NCI-H774 (cell line): Measurements from ENCODE around the gene UCK2.

Source experiments
- DNase-seq: peaks from one replicate; lab custom pipeline; 2025; lab: John Stamatoyannopoulos, UW

UCK2 gene

DNA sequence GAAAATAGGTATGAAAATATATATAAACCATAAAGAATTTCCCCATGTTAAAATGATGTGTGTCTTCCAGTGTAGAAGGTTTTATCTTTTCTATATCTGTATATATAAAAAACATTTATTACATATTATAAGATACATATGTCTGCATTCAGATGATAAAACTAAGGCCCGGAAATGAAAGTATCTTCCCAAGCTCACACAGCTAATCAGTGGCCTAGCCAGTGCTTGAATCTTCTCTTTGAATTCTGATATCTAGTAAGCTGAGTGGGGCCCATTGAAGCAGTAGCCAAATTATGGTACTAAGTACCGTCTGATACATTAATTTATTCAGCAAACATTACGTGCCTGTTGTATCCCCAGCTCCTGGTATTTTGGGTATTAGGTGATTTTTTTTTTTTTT, 28.6 kb downstream of the UCK2 start:
- DNase-seq: no peak

DNA sequence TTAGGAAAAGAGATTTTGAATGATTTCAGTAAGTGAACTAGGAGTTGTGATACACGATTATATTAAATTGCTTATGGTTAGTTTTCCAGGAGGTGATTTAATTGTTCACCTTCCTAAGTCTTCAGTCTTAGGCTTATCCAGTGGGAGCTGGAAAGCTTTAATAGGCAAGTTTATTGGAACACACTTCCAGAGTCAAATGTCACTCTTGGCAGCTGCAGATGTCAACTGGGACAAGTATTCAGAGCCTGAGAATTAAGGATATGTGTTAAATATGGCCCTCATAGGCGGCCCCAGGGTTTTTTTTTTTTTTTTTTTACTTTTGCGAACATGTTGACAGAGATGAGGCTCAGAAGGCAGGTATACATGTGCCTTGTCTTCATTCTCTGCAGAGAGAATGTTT, 29.2 kb downstream of the UCK2 start:
- DNase-seq: no peak

DNA sequence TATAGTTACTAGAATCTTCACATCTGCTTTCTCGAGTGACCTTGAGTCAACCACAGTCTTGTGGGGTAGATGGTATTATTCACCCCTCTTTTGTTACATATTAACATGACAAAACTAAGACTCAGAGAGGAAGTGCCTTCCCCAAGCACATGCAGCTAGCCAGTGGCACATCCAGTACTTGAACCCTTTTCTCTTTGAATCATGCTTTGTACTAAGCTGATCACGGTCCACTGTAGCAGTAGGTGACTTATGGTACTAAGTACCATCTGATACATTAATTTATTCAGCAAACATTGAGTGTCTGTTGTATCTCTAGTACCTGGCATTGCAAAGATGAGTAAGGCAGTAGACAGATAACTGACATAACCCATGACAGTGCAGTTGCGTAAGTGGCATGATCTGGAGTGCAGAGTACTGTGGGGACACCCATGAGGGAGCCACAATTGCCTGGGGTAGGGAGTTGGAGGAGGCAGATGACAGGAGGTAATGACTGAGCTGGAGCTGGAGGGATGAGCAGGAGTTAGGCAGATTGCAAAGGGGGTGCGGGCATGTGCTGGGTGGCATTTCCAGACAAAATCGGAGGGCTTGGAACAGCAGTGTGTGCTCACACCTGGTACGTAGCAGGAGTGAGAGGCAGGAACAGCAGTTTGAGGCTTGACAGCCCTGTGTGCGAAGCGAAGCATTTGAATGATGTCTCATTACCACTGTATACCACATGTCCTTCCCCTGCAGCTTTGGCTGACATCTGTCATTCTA, 29.8 kb downstream of the UCK2 start:
- DNase-seq: no peak

DNA sequence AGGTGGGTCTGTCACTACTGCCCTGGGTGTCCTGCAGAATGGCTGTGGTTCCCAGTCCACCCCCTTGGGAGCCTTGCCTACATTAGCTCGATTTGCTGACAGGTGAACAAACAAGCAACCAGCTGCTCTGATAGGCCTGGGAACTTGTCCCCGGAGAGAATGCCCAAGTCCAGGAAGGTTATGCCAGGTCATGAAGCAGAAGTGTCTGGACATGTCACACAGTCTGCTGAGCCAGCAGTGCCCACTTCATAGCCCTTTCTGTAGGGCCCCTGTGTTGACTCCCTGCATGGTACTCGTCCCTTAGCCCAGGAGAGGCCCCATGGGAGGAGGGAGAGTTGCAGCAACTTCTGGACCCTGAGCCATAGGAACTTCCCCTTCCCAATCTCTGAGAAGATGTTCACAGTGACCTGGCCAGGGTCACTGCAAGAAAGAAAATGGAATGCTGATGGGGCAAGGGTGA, 31.0 kb downstream of the UCK2 start:
- DNase-seq: peak; percentile 86

DNA sequence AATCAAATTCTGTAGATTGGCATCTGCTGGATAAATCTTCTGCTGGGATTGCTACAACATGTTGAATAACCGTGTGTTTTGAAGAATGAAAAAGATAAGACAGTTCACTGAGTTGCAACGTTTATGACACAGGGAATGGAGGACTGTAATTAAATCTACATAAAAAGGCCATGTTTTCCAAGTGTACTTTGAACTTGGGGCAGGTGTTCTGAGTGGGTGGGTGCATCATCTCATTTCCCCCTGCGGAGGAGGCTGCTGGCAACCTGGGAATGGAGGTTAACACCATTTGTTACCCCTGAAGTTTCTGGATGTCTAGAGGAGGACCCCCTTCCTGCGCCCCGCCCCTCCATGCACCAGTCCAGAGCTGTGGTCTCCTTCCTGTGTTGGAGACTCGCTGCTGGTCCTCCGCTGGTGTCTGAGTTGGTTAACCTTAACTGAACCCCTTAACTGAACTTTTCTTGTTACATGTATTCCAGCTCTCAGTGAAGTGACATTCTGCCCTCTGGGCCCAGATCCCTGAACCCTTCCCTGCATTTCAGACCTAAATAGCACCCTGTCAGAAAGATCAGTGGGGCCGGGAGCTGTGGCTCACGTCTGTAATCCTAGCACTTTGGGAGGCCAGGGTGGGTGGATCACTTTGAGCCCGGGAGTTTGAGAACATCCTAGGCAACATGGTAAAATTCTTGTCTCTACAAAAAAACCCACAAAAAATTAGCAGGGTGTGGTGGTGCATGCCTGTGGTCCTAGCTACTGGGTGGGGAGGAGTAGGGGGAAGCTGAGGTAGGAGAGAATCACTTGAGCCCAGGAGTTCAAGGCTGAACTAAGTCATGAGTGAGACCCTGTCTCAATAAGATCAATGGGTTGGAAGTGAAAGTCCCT, 31.8 kb downstream of the UCK2 start:
- DNase-seq: no peak

DNA sequence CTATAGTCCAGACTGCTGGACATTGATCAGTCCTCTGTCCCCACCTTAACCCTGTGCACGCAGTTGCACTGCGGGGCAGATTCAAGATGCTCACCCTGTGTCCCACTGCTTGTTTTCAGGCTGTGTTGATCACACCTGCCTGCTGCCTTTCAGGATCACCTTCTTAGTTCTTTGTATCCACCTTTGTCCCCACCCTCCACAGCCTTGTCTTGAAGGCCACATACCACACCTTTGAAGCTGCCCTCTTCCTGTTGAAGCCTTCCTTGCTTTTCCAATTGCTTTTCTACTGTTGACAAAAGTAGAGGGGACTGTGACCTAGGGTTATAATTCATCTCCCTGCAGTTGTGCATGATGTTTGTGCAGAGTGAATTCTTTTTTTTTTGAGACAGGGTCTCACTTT, 32.7 kb downstream of the UCK2 start:
- no peak for DNase-seq

DNA sequence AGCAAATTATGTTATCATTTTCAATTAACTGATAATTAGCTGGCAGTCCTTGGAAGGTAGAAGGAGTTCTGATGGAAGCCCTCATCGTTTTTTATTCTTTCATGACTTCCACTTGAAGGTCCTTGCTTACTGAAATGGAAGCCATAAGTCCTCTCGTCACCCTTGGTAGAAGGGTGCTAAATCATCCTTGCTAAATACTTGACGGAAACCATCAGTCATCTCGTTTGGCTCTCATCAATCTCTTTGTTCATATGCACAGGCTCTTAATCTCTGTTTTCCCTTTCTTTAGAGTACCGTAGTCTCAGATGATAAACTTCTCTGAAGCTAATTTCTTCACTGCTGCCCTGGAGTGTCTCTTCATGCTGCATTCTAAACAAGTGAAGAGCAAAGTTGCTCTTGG, 34.5 kb downstream of the UCK2 start:
- no peak for DNase-seq

DNA sequence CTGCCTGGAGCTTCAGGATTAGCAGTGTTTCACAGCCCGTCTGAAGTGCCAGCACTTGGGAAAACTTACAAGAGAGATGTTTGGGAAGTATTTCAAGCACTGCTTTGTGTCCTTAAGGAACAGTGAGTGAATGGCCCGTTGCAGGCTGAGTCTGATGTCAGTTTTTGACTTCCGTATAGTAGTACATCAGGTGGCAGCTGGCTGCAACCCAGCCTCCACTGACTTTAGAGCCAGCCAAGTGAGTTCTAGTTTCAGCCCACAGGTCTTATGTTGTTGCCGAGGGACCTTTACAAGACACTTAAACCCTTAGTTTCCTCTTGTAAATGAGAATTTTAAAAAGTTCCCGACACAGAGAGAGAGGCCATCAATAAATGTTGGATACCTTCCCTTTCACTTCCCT, 35.0 kb downstream of the UCK2 start:
- no peak for DNase-seq

DNA sequence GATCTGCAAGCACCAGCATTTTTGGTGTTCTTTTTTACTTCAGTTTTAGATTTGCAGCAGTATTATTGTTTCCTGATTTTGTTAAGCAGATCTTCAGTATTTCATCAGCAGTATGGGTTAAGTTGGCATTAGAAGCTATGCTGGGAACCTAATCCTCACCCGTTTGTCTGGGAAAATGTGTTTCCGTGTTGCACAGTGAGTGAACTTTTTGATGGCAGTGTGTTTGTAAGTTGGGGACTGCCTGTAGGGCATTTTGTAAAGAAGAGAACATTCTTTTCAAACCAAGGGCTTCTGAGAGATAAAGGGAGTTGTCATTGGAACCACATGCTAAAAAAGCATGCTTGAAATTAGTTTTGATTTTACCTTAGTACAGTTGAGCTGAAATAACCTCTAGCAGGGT, 35.9 kb downstream of the UCK2 start:
- DNase-seq: no peak

DNA sequence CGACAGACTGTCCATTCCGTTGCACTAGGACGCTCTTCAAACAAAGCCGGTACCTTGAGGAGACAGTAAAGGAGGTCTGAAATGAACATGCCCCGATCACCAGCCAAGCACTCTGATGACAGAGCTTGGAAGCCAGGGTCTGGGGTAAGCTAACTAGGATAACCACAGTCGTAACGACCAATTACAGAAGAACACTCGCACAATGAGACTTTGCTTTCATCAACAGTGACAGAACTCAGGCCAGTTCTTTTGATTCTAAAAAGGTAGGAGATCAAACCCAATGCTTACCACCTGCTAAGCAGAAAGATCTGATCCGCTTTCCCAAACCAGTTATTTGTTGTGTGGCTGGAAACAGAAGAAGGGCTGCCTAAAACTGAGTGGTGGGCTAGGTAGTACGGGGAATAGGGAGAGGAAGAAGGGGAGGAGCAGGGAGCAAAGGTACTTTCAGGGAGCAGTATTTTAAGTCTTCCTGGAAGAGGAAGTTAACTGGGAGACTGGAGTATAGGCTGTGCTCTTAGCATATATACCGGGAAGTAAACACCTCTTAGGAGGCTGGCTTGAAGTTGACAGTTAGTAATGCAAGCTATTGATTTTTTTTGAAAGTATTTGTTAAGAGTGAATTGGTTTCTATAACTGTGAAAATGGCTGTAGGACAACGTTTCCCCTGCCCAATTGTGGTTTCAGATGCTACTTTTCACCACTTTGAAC, 38.4 kb downstream of the UCK2 start:
- DNase-seq: no peak

DNA sequence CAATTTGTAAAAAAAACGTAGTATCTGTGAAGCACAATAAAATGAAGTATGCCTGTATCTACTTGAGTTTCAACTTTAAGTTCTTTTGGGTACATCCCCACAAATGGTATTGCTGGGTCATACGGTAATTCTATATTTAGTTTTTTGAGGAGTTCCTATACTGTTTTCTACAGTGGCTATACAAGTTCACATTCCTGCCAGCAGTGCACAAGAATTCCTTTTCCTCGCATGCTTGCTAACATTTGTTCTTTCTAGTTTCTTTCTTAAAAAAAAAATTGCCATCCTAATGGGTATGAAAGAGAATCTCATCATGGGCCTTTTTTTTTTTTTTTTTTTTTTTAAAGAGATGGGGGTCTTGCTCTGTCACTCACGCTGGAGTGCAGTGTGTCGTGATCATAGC, 41.9 kb downstream of the UCK2 start:
- DNase-seq: no peak

DNA sequence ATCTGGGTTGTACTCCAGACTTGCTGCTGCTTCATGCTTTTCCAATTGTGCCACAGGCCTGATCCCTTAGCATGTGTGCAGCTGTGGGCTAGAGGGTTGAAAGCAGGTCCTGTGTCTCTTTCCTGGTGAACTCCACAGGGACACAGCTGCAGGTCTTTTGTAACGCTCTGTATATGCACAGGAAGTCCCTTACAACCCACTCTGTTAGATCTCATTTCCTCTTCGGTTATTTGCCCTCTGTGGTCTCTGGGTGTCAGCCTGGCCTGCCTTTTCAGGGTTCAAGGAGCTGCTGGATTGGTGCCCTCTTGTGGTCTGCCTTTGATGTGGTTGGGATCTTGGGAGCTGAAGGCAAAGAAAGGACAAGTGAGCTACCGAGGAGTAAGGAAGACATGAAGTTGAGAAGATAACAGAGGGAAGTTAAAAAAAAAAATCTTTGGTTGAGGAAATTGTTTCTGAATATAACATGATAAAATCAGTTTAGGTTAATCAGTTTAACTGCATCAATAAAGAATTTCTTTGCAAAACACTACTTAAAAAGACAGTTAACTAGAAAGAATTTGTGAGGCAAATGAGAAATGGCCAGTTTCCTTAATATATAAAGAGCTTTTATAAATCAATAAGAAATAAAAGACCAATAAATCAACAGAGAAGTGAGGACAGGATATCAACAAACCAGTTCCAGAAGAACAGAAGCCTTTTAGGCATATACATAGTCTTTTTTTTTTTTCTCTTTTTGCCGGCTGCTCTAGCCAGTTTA, 44.1 kb downstream of the UCK2 start:
- peak; percentile 40 for DNase-seq

DNA sequence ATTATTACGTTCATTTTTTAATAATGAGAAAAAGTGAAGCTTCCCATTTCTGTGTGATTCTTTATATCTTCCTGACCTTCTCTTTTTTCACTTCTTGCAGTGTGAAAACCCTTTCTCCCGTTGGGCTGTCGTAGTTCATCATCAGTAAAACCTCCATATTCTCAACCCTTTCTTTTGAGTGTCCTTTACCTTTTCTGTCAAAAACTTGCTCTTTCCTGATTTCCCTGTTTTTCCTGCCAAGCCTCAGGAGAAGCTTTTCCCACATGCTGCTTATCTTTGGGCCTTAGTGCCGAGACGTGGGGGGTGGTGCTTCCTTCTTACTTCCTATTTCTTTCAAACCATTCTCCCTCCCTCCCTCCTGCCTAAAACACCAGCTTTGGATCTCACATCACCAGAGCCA, 46.1 kb downstream of the UCK2 start:
- DNase-seq: no peak

DNA sequence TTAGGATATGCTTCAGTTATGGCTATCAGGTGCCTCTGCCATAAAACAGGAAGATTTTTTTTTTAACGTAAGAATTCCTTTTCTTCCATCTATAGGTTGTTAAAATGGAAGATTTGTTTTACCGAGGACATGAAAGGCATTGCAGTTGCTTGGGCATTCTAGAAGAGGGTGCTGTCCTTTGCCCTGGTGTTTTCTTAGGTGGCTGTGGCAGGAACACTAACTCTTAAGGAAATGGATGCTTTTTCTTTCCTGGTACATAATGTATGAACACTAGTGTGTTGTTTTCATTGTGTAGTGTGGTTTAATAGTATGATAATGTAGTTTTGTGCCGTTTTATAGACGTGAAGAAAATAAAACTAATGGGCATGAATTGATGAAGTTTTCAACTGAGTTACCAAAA, 47.2 kb downstream of the UCK2 start:
- DNase-seq: no peak

DNA sequence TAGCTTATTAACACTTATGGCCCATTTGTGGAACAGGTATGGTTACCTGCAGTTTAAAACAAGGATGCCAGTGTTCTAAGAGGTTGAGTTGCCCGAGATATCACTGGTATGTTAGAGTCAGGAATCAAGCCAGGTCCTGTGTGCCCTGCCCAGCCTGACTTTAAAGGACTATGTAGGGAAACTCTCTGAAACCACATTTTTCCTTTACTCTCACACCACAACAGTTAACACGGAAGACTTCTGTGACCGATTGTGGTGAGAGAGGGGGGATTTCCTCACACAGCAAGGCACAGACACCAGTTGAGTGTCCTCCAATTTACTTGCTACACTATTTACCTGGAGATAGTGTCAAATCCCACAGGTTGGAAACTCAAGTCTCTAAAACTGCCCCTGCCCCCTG, 47.8 kb downstream of the UCK2 start:
- DNase-seq: no peak

DNA sequence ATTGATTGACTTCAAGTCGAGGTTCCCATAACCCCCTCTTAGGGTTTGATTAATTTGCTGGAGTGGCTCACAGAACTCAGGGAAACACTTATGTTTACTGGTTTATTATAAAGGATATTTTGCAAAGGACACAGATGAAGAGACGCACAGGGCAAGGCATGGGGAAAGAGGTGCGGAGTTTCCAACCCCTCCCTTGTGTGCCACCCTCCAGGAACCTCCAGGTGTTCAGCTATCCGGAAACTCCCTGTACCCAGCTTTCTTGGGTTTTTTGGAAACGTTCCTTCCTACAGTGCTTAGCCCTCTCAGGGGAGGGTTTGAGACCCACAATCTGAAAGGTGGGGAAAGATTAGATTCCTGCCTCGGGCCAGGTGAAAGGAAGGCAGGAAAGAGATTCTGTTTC, 48.2 kb downstream of the UCK2 start:
- DNase-seq: no peak

DNA sequence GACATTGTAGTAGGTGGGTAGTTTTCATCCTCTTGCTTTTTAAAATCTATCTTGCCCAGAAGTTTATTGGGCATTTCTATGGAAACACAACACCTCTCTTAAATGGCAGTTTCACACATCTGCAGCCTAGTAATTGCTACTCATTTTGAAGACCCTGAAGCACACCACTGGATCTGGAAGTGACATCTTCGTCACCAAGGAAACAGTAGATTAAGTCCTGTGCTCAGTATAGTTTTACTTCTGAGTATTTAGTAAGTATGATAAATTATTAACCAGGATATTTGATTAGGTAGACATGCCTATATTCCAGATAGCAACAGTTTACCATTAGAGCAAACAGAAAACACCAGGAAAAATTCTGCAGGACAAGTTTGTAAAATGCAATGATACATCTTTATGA, 48.7 kb downstream of the UCK2 start:
- no peak for DNase-seq

DNA sequence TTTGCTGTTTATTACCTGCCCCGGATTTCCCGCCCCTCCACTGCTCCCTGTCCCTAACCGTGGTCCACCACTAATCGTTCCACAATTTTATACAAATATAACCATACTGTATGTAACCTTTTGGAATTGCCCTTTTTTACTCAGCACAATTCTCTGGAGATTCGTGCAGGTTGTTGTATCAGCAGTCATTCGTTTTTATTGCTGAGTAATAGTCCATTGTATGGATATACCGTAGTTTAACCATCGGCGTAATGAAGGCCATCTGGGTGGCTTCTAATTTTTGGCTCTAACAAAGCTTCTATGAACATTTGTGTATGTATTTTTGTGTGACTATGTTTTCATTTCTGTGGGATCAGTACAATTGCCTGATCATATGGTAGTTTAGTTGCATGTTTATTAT, 50.0 kb downstream of the UCK2 start:
- DNase-seq: no peak

DNA sequence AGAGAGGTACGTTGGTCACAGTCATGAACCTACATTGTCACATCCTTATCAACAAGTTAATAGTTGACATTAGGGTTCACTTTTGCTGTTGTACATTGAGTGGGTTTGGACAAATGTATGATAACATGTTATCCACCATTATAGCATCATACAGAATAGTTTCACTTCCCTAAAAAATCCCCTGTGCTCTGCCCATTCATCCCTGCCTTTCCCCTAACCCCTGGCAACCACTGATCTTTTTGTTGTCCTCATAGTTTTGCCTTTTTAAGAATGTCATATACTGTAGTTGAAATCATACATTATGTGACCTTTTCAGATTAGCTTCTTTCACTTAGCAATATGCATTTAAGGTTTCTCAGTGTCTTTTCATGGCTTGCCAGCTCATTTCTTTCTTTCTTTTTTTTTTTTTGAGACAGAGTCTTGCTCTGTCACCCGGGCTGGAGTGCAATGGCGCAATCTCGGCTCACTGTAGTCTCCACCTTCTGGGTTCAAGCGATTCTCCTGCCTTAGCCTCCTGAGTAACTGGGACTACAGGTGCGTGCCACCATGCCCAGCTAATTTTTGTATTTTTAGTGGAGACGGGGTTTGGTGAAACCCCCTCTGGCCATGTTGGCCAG, 50.6 kb downstream of the UCK2 start:
- no peak for DNase-seq

DNA sequence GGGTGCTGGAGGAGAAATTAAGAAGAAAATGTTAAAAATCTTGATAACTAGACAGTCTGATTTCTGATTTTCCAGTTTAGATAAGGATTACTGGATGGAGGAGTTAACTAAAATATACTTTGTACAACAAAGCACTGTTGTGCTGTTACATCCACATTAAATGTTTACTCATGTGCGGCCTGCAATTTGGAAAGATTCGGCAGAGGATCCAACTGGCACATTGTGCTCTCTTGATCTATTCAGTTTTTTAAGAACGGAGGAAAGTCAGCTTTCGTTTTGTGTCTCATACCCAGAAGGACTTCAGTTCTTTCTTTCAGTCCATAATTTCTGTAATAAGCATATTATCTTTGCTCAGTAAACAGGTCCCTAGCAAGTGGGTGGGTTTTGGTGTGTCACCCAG, 52.5 kb downstream of the UCK2 start:
- no peak for DNase-seq

DNA sequence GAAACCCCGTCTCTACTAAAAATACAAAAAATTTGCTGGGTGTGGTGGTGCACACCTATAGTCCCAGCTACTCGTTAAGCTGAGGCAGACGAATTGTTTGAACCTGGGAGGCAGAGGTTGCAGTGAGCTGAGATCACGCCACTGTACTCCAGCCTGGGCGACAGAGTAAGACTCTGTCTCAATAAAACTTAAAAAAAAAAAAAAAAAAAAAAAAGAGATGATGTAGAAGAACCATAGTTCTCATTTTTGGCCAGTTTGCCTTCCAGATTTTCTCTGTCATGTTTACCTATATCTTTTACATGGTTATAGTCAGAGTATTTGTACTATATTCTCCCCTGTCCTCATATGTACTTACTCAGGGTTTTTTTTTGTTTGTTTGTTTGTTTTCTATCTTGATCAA, 53.6 kb downstream of the UCK2 start:
- no peak for DNase-seq
